Neural crest cell (in vitro differentiated cells): ENCODE data around the gene CBX3. TPM values are rescaled to one million over a fixed set of nuclear protein-coding genes. Genes with fewer than 3 reads are reported as not detected.
A peak's percentile ranks its signal among the peaks of the same experiment; 100 is the strongest.

Experiments used
- DNase-seq: peaks from one replicate; pipeline ENCODE4 v3.0.0; 2021; ENCODE audit warnings: low read depth, mixed read lengths, low spot score
- H3K27ac Mint-ChIP-seq: one replicate; pipeline ENCODE4 v1.8.0; 2021; ENCODE audit warnings: mild to moderate bottlenecking, mixed read lengths; ENCODE audit not compliant: unreplicated experiment
- H3K27me3 Mint-ChIP-seq: 2 replicates; pipeline ENCODE4 v1.8.0; 2021; ENCODE audit warnings: low read depth, mild to moderate bottlenecking, mixed read lengths
- H3K36me3 Mint-ChIP-seq: 2 replicates; pipeline ENCODE4 v1.8.0; 2021; ENCODE audit warnings: low read depth, mild to moderate bottlenecking, mixed read lengths
- H3K4me1 Mint-ChIP-seq: 2 replicates; pipeline ENCODE4 v1.8.0; 2021; ENCODE audit warnings: mixed read lengths
- H3K4me3 Mint-ChIP-seq: one replicate; pipeline ENCODE4 v1.8.0; 2021; ENCODE audit warnings: mild to moderate bottlenecking, mixed read lengths
- H3K9me3 Mint-ChIP-seq: 2 replicates; pipeline ENCODE4 v1.8.0; 2021; ENCODE audit warnings: mixed read lengths
- total RNA-seq: library from RNA; stranded (reverse); gene quantifications from 2 replicates; pipeline ENCODE4 v1.2.1, GENCODE V29; 2021
- TF ChIP-seq, protein P1 (sequence below): fragments of 200-600 bp; sonication (generic); conservative IDR thresholded peaks from 2 replicates; pipeline ENCODE4 v1.5.0; 2021; ENCODE audit warnings: antibody characterized with exemption, mild to moderate bottlenecking

CBX3 gene
- total RNA-seq, 1 donor from 2014 or later: 293 TPM

DNA sequence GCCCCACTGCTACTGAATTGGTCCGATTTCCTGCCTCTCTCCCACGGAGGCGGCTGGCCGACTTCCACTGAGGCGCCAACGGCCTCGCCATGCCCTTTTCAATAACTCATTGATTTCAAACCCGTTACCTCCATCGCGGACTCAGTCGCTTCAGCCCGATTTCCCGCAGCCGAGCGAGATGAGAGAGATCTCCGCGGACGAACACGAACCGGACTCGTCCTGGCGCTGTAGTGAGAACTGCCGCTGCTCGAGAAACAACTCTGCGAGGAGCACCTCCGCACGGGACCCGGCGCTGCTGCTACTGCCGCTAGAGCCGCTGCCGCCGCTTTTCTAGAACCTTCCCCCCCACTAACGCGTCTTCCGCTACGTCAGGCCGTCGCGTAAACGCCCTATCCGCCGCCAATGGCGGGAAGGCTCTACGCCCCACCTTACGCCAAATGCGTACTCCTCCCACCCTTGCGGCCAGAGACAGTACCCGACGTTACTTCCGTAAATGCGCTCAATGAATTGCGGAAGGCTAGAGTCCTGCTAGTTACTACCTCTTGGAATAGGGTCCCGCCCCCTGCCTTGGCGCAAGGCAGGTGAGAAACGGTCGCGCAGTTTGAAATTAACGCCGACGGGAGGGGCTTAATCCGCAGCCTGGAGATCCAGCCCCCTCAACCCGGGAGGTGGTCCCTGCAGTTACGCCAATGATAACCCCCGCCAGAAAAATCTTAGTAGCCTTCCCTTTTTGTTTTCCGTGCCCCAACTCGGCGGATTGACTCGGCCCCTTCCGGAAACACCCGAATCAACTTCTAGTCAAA is 900 bp upstream of the CBX3 start, which contains the start of gene HNRNPA2B1:
HNRNPA2B1 (minus strand) TSS at position 303 of the 803 bp plus-strand sequence; CDS start at position 134, 169 bp downstream.
- Mint-ChIP-seq H3K4me1 (peaks cover 62% of the 10 kb centered on the region), H3K36me3 (peaks cover 53% of the 10 kb centered on the region), H3K27me3 (peaks cover 43% of the 10 kb centered on the region), H3K4me3 (peak within 1 kb of the TSS; percentile 100), H3K9me3 (peaks cover 6% of the 10 kb centered on the region), H3K27ac (peak within 1 kb of the TSS; percentile 99)
- TF ChIP-seq, protein P1, sequence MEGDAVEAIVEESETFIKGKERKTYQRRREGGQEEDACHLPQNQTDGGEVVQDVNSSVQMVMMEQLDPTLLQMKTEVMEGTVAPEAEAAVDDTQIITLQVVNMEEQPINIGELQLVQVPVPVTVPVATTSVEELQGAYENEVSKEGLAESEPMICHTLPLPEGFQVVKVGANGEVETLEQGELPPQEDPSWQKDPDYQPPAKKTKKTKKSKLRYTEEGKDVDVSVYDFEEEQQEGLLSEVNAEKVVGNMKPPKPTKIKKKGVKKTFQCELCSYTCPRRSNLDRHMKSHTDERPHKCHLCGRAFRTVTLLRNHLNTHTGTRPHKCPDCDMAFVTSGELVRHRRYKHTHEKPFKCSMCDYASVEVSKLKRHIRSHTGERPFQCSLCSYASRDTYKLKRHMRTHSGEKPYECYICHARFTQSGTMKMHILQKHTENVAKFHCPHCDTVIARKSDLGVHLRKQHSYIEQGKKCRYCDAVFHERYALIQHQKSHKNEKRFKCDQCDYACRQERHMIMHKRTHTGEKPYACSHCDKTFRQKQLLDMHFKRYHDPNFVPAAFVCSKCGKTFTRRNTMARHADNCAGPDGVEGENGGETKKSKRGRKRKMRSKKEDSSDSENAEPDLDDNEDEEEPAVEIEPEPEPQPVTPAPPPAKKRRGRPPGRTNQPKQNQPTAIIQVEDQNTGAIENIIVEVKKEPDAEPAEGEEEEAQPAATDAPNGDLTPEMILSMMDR: no peak
- DNase-seq: peak; percentile 99

DNA sequence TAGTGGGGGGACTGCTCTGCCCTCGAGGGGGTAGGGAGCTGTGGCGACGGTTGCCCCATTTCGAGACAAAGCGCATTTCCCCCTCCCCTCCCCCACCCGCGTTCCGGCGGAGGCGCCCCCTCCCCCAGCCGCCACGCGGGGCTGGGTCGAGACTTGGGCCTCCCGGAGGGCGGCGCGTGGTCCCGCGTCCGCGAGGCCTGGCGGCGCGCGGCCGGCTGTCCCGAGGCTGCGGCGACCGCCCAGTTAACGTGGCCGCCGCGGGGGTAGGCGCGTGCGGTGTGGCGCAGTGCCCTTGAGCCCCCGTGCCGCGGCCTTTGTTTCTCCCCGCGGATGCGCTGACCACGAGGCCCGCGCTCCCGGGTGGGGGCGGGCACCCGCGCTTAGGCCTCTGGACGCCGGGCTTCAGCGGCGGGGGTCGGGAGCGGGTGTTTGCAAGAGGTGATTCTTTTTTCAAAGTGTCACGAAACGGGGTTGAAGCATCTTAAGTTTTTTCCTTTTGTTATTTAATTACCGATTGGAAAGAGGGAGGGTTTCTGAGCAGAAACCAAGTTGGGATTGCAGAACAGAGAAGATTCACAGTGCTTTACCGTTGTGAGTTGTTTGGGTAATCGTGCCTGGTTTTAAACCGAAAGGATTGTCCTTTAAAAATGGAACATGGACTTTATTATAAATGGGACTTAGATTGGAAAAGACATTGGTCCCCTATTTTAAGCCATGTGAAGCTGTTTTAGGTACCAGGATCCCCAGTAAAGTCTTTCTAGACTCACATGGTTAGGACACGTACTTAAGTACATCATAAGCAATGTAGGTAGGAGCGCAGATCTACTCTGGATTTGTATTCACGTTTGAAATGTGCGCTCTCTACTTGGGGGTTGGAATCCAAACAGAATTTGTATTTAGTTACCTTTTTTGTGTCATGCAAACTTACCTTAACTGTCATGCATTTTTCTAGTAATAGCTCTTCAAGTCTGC is 760 bp downstream of the CBX3 start:
- peak overlapping the region; percentile 92 for H3K27ac Mint-ChIP-seq
- H3K9me3 Mint-ChIP-seq: peaks cover 6% of the 10 kb centered on the region
- peaks cover 44% of the 10 kb centered on the region for H3K36me3 Mint-ChIP-seq
- peaks cover 60% of the 10 kb centered on the region for H3K4me1 Mint-ChIP-seq
- TF ChIP-seq, protein P1: no peak
- DNase-seq: peak; percentile 41
- peak overlapping the region; percentile 94 for H3K4me3 Mint-ChIP-seq
- peaks cover 30% of the 10 kb centered on the region for H3K27me3 Mint-ChIP-seq

DNA sequence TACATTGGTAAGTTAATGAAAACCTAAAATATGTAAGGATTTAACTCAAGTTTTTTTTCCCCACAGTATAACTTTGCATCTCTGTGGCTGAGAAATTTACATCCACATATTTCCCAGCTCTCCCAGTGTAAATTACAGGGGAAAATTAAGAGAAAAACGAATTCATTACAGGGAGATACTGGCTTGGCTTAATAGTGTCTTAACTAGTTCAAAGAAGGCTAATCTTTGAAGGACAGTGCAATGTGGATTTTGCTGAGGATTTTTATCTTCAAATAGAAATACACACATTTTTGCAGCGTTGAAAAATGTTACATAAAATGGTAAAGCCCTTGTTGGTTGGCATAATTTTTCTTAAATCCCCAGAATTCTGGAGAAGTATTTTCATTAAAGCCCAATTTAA is 1.5 kb downstream of the CBX3 start:
- Mint-ChIP-seq H3K27me3 (peaks cover 29% of the 10 kb centered on the region), H3K36me3 (peaks cover 44% of the 10 kb centered on the region), H3K4me1 (peaks cover 60% of the 10 kb centered on the region), H3K27ac (peak overlapping the region; percentile 92), H3K4me3 (peak overlapping the region; percentile 94), H3K9me3 (peaks cover 6% of the 10 kb centered on the region)
- TF ChIP-seq, protein P1: no peak
- no peak for DNase-seq

DNA sequence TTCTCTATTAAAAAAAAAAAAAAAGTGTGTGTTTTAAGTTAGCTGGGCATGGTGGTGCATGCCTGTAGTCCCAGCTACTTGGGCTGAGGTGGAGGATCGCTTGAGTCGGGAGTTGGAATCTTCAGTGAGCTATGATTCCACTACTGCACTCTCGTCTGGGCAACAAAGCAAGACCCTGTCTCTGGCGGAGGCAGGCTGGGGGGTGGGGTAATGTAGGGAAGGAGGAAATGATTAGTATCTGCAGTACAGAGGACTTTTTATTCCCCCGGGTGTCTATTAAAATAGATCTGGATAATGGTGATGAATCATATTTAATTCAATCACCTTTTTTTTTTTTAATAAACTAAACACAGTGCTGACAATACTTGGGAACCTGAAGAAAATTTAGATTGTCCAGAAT is 6.5 kb downstream of the CBX3 start:
- TF ChIP-seq, protein P1: no peak
- H3K27ac Mint-ChIP-seq: no peak overlapping the region
- H3K36me3 Mint-ChIP-seq: peaks cover 29% of the 10 kb centered on the region
- peak overlapping the region; percentile 59 for H3K4me3 Mint-ChIP-seq
- H3K27me3 Mint-ChIP-seq: no peaks in the 10 kb centered on the region
- peaks cover 67% of the 10 kb centered on the region for H3K4me1 Mint-ChIP-seq
- H3K9me3 Mint-ChIP-seq: no peaks in the 10 kb centered on the region
- DNase-seq: no peak

DNA sequence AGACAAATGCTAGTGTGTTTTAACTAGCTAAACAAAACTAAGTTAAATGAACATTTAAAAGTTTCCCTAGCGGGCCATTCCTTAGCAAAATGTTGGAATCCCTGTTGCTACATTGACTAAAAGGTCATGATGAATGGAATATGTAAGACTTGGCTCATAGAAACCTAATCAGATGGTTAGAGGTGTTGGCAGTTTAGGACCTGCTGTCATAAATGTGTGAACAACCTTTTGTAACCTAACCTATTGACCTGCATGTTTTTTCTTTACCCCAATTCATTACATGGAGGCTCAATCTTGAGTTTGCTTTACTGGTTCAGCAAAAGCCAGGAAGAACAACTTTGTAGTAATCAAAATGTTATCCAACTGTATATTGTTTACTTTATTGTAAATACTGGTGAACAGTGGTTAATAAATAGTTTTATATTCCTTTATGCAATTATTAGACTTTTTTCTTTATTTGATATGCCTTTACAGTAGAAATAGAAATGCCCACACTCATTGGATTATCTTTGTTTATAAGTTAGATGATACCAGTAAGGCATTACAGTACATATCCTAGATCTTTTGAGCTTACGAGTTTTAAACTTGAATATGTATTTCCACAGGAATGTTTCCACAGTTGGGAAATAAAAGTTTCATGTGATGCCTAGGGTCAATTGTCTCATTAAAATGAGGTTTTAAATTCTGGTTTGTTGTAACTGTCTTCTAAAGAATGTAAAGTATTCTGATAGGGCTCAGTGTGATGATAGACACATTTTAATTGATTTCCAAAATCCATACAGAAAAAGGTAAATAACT is 11.6 kb downstream of the CBX3 start:
- Mint-ChIP-seq H3K9me3 (no peaks in the 10 kb centered on the region), H3K4me1 (peaks cover 23% of the 10 kb centered on the region), H3K4me3 (no peak overlapping the region), H3K27me3 (no peaks in the 10 kb centered on the region), H3K27ac (no peak overlapping the region), H3K36me3 (peaks cover 18% of the 10 kb centered on the region)
- DNase-seq: no peak
- TF ChIP-seq, protein P1: no peak
